Suppressor macrophage treated with lipopolysaccharide for 1 hour (primary cell): ENCODE data around the gene RMRP.
"Not testable (repeated sequence)": the region's sequence is repeated elsewhere in the genome, so short reads cannot be mapped to it uniquely, and the experiment has no call there.

Source experiments
- DNase-seq, 3 donors: peaks; one replicate each; pipeline ENCODE4 v3.0.0-alpha.2; 2020 to 2022

Gene RMRP

DNA sequence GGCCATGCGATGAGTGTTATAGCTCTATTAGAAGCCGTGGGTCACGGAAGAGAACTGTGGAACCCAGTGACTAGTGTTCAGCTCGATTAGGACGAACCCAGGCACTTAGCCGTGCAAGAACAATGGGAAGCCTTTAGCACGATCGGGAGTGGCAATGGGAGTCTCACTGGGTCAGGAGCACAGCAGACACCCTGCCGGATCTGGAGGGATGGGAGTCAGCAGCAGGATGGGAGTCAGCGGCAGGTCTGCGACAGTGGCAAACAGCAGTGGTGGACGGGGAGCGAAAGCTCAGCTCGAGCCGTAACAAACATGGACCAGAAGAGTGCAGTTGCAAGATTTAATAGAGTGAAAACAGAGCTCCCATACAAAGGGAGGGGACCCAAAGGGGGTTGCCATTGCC is 17.4 kb downstream of the RMRP start:
- DNase-seq, result not testable (repeated sequence)

DNA sequence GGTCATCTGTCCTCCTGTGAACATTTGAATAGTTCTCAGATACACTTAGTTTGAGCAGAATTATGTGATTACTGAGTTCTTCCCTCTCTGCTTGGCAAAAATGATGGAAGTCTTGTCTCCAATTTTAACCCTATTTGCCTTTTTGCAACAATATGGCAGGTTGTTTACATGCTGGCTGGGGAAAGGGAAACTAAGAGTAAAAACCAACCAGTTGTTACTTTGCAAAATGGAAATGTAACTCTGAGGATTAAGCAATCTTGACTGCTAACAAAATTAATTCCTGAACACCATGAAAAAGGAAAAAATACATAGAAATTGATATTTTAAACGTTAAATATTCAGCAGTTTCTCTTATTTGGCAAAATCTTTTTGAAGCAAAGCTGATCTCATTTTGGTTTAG is 18.2 kb downstream of the RMRP start:
- peak in 2 of 3 donors; percentile 27 to 30 for DNase-seq

DNA sequence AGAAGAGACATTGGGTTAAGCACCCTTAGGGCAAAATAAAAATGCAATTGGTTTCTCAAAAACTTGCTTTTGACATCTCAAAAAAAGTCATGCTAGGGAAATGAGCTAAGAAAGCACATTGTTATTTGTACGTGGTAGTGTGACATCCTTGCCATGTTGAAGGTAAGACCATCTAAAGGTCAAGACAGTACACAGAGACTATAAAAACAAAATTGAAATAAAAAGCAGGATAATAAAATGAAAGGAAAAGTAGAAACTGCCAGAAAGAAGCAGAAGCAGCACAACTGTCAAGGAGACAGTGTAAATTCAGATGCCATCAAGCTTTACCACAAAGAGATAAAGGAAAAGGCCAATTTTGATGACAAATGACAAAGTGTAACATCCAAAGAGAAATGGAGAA is 18.6 kb downstream of the RMRP start:
- DNase-seq, result not testable (repeated sequence)

DNA sequence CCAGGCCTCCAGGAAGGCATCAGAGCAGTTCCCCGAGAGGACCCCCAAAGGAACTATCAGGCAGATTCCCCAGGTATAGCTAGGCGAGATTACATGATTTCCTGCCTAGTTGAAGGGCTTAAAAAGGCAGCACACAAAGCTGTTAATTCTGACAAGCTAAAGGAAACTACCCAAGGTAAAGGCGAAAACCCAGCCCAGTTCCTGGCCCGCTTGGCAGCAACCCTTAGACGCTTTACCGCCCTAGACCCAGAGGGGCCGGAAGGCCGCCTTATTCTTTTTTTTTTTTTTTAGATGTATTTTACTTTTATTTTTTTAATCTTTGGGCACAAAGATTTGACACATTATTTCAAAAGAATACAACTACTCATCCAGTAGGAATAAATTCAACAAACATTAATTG is 19.1 kb downstream of the RMRP start:
- not testable (repeated sequence) for DNase-seq

DNA sequence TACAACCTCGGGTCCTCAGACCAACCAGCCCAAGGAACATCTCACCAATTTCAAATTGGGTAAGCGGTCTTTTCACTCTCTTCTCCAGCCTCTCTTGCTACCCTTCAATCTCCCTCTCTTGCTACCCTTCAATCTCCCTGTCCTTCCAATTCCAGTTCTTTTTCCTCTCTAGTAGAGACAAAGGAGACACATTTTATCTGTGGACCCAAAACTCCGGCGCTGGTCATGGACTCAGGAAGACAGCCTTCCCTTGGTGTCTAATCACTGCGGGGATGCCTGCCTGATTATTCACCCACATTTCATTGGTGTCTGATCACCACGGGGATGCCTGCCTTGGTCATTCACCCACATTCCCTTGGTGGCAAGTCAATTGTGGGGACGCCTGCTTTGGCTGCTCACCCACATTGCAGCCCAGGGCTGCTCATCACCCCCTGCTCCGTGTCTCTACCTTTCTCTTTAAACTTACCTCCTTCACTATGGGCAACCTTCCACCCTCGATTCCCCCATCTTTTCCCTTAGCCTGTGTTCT is 20.3 kb downstream of the RMRP start:
- DNase-seq, result not testable (repeated sequence)

DNA sequence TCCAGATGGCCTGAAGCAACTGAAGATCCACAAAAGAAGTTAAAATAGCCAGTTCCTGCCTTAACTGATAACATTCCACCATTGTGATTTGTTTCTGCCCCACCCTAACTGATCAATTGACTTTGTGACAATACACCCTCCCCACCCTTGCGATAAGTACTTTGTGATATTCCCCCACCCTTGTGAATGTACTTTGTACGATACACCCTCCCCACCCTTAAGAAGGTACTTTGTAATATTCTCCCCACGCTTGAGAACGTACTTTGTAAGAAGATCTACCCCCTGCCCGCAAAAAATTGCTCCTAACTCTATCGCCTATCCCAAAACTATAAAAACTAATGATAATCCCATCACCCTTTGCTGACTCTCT is 21.0 kb downstream of the RMRP start:
- not testable (repeated sequence) for DNase-seq

DNA sequence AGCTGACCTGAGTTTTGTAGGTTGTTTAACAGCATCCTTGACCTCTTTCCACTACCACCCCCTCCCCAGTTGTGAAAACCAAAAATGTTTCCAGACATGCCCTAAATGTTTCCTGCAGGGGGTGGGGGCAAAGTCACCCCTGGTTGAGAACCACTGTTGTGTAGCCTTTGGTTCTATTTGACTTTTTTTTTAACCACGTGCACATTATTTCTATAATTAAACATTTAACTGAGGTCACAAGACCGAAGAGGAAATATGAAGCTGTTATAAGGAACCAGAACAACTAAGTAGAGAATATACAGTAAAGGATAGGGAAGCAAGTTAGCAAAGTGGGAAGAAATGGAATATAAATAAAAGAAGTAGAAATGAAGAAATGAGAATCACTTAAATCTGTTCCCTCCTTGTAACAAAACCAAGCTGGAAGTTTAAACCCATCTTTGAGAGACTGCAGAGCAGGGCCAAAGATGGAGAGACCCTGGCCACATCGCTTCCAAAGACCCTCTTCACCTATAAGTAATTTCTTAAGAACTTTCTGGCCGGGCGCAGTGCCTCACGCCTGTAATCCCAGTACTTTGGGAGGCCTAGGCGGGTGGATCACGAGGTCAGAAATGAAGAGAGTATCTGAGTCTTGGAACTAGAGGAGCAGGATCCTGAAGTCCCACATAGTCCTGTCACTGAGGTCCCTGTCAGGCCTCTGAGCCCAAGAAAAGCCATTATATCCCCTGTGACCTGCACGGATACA is 21.5 kb downstream of the RMRP start:
- peak in 2 of 3 donors; percentile 55 to 63 for DNase-seq

DNA sequence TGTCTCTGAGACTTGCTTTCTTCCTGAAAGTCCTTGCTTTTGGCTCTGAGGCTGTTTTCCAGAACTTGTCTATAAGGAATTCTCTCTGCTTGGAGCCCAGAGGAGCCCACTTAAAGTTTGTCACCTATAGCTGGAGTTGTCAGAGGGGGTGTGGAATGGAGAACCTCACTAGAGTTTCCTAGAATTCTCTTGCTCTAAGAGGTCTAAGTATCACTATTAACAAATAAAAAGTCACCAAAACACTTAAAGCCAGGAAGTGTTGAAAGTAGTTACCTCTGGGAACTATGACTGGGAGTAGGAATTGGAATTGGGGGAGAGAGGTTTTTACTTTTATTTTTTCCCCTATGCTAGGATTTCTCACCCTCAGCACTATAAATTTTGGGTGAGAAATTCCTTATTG is 22.1 kb downstream of the RMRP start:
- DNase-seq, result no peak

DNA sequence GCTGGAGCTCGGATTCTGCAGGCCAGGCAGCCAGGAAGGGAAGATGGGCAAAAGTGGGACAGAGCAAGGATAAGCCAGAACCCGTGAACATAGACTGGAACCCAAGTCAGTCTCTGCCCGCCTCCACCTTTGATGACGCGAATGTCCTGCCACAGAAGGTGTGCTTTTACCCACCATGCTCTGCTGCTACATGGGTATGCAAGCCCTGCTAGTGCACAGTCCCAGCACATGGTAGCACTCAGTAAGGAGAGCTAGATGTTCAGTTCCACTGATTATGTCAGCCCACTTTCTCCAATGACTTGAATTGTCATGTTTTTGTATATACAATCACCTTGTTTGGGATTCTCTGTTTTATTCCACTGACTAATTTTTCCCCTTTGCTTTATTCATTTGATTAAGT is 28.2 kb downstream of the RMRP start:
- DNase-seq, result no peak

DNA sequence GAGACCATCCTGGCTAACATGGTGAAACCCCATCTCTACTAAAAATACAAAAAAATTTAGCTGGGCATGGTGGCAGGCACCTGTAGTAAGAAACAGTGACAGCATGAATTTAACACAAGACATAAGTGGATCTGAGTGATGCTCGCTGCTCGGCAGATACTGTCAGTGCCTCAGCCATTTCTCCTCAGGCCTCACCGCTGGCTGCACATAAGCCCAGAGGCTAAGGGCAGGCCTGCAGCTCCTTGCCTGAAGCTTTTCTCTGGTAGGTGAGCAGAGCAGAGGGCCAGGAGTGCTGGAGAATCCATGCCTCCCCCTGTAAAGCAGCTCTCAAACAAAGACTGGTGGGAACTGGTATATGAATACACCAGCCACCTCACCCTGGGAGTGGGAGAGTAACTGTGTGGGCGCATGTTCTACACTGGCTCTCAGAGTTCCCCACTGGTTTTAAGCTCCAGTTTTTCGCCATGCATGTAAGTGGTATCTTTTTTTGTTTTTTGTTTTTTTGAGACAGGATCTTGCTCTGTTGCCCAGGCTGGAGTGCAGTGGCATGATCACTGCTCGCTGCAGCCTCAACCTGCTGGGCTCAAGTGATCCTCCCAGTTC is 29.3 kb downstream of the RMRP start:
- DNase-seq, result peak; percentile 45 to 49 (median 47)

DNA sequence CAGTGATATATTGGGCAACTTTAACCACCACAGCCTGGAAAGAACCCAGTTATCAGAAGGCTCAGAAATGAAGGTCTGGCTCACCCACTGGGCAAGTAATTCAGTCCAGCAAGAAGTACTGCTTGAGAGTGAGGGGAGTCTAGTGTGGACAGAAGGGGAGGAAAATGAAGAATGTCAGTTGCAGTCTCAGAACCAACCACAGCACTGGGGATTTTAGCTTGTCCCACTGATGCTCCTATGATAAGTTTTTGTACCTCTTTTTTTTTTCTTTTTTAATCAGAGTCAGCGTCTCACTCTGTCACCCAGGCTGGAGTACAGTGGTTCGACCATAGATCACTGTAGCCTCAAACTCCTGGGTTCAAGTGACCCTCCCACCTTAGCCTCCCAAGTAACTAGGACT is 30.2 kb downstream of the RMRP start:
- no peak for DNase-seq

DNA sequence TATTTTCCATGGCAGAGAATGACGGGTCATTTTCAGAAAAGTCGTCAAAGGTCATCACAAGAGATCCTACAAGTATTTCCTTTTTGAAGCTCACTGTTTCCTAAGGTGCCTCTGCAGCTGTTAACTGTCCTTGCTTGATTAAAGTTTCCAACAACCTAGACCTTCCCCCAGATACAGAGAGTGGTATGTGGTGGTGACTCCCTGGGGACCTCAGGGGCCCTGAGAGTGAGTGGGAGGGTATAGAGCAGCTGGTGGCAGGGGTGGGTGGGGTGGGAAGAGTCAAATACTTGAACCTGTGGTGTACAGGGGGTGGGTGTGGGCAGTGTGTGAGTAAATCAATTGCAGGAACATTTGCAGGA is 38.0 kb downstream of the RMRP start:
- no peak for DNase-seq

DNA sequence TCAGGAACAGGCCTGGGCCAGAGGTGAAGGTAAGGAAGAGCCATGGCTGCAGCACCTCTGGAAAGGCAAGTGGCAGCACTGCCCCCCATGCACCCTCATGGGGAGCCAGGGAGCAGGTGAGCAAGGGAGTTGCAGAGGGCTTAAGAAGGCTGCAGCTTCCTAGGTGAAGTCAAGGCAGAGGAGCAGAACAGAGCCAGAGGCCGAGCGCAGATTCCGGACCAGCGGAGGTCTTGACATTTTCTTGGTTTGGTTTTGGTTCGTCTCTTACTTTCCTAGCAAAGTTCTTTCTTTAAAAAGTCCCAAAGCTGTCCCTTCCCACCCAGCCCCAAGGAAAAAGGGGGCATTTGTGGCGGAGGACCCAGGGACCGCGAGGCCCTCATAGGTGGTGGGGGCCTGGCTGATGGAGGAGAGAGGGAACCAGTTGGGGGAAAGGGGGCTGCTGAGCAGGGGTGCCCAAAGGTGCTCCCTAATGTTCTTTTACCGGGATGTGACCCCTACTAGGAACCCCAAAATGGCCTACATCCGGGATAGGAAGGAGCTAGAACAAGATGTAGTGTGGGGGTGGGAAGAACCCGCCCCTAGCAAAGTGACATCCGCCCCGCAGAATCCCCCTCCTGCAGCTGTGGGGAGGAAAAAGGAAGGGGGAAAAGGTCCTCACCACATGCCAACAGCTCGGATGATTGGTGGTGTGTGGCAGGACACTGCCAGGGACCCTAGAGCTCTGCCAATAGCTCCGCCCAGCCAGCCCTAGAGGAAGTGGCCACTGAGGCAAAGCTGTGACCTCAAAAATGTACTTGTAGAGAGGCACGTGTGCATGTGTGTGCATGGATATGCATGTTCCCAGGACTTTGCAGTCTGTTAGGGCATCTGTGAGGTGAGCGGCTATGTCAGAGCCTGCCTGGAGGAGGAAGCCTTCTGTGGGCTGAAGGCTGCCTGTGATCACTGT is 38.7 kb downstream of the RMRP start:
- peak; percentile 35 to 64 (median 58) for DNase-seq

DNA sequence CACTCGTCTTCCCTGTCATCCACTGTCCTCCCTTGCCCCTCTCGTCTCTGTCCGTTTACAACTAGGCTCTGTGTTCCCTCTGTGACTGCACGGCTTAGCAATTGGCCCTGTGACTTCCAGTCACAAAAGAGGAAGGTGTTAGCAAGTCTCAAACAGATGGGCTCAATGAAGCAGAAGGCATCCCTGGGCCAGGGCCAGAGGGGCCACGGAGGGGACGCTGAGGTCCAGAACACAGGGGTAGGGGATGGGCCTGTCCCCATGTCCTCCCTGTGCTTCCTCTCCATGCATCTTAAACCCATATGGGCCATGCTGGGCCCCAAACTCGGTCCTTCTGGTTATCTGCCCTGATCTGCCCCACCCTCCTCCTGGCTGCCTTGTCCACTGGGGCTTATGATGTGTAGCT is 39.5 kb downstream of the RMRP start, which contains the start of gene CD72:
Gene CD72, minus strand, starts transcription at position 89 of the 403 bp plus-strand sequence. CDS start 110 bp downstream, outside the sequence.
- peak; percentile 66 to 72 (median 71) for DNase-seq

DNA sequence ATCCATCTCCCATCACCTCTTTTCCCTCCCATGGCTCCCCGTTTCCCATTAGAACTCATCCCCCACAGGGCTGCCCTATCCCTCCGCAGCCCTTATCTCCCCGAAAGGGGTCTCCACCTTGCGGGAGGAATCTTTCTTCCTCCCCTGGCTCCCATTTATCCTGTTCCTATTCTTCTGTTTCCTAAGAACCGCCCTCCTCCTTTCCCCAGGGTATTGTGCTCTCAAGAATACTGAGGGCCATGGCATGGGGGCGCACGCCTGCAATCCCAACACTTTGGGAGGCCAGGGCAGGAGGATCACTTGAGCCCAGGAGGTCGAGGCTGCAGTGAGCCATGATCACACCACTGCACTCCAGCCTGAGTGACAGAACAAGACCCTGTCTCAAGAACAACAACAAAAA is 40.3 kb downstream of the RMRP start:
- DNase-seq, result no peak

DNA sequence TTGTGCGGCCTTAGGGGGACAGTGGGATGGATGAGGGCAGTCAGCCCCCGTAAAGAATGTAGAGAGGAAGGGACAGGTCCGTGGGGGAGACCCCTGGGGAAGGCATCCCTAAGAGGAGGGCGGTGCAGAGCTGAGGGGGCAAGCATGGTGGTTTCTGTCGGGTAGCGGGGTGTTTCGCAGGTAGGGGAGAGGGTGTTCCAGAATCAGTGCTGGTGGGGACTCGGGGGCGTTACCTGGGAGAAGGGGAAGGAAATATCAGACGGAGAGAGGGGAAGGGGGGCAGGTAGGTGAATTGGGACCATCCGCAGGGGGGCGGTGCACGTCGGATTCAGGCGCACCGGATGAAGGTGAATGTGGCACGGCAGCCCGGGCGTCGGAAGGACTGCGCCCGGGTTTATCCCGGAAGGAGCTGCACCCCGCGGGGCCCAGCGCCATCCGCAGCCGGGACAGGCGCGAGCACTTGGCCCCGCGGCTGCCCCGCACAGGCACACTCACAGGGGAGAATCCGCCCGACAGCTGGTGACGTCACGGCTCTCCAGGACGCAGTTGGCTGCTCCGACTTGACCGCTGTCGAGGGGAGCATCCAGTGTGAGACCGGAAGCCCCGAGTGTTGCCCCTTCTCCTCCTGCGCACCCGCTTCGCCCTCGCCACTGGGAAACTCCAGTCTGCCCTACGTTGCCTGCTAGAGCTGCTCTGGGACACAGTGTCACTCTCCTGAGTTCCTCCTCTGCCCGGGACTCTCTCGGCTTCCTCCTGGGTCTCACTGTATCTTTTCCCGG is 40.9 kb downstream of the RMRP start:
- DNase-seq, result peak; percentile 89 to 93 (median 92)

DNA sequence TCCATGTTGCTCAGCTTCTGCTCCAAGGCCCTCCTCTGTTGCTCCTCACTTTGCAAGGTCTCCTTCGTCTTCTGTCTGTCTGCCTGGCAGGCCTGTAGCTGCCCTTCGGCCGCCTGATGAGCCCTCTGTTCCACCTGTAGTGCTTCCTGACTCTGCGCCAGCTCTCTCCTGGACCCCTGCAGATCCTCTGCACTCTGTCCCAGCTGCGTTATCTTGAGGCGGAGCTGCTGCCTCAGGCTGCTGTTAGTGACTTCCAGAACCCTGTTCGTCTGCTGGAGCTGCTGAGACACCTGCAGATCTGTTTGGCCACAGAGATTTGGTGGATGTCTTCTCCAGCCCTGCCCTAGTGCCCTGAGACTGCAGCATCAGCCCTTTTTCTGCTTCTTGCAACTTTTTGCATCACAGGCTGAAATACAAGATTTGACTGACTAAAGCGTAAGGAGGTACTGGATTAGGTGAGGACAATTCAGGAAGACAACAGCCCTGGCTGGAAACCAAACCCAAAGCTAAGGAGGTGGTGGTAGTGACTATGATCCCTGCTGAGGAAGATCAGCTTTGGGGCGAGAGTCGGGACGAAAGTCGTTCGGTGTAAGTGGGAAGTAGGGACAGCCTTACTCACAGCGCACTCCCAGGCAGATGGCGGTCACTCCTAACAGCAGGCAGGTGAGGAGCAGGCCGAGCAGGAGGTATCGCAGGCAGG is 41.7 kb downstream of the RMRP start:
- DNase-seq, result no peak

DNA sequence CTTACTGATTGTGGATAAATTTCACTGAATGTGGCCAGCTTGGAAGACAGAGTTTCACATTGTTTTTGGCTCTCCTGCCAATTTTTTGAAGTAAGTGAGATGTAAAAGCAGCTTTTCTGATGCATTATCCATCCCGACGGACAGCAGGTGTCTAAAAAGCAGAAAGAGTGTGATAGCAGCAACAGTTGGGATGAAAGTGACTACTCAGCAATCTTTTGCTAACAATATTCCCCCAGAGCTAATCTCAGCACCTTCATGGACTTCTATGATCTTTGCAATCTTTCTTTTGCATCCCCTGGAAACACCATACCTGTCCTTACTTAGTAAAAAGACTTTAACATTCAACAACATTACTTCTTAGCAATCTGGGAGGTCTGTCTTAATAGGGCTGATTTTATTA is 45.0 kb downstream of the RMRP start:
- no peak for DNase-seq

DNA sequence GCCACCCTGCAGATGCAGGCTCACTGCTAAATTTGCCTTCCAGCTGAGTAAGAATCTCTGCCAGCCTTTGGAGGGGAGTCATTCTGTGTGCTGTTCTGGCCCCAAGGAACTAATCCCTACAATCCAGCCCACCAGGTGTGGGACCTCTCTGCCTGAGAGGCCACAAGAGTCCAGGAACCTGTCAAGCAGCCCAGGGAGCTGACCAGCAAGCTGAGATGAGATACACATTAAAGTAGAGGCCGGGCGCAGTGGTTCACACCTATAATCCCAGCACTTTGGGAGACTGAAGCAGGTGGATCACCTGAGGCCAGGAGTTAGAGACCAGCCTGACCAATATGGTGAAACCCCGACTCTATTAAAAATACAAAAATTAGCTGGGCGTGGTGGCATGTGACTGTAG is 45.8 kb downstream of the RMRP start:
- DNase-seq, result not testable (repeated sequence)

DNA sequence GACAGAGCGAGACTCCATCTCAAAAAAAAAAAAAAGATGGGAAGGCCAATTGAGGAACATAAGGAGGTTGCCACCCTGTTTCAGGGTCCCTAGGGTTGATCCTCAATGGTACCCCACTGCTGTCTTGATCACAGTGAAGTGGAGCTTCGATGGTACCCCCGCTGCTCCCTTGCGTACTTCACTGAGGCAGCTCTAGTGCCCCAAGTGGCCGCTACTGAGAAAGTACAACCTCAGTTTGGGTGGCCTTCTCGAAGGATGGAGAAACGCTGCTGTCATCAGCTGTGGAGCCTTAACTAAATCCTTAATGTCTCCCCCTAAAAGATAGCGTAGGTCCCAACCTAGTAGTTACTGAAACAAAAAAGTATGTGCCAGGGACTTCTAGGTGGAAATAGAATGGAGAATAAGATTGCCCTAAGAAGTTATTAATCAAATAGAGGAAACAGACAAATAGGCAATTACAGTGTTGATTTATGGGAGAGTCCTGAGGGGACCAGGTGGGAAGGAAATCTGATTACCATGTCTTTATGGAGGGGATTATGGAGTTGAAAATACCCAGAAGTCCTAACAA is 46.5 kb downstream of the RMRP start:
- peak; percentile 70 to 74 (median 71) for DNase-seq

DNA sequence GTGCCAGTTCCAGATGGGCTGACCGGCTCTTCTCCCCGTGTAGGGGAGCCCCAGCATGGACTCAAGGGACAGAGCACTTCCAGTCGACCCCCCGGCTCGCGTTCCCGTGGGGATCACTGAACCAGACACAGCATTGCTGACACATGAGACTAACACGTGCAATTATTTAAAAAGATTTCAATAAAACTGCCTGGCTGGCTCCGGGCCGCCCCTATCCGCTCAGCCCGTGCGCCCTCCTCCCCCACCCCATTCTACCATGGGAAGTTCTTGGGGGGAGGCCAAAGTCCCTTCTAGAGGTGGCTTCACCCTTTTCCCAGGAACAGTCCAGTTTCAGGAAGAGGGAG is 48.0 kb downstream of the RMRP start:
- DNase-seq, result no peak
